ENCODE results near the gene ZNF219.
"Not testable (repeated sequence)": the region's sequence is repeated elsewhere in the genome, so short reads cannot be mapped to it uniquely, and the experiment has no call there.

The ZNF219 gene

GRCh38 chr14:21043974-21044618 lies 54.4 kb downstream of the ZNF219 start:
- TF ChIP-seq ZNF274 (IDR thresholded peaks at IDR 0.05; ENCODE audit: low read depth, low read length) = no peak

GRCh38 chr14:21043387-21043973 lies 55.0 kb downstream of the ZNF219 start:
- TF ChIP-seq ZNF274 (IDR thresholded peaks at IDR 0.05; ENCODE audit: low read depth, low read length) = no peak
- no peak overlapping the region for H3K4me3 ChIP-seq (ENCODE audit: low read length)

More at GRCh38 chr14:21043974-21044618, 54.4 kb downstream of the ZNF219 start:
- no peak overlapping the region for H3K4me3 ChIP-seq (ENCODE audit: low read length)

- TF ChIP-seq ZNF274 (IDR thresholded peaks at IDR 0.05; ENCODE audit: low read depth, low read length) = no peak
Observed at GRCh38 chr14:21042918-21043317, 55.5 kb downstream of the ZNF219 start.

GRCh38 chr14:21041676-21042433 lies 56.6 kb downstream of the ZNF219 start, which contains the start of gene RNASE7:
TSS of gene RNASE7 (plus strand) at chr14:21042362. CDS start at chr14:21042993, 631 bp downstream.
- no peak for TF ChIP-seq ZNF274 (IDR thresholded peaks at IDR 0.05; ENCODE audit: low read depth, low read length)
- no peak within 1 kb of the TSS for H3K4me3 ChIP-seq (ENCODE audit: low read length)

More at GRCh38 chr14:21042918-21043317, 55.5 kb downstream of the ZNF219 start:
- H3K4me3 ChIP-seq (ENCODE audit: low read length) = no peak overlapping the region

GRCh38 chr14:21040941-21041340 lies 57.5 kb downstream of the ZNF219 start:
- not testable (repeated sequence) for H3K4me3 ChIP-seq (ENCODE audit: low read length)

- no peak for TF ChIP-seq ZNF274 (IDR thresholded peaks at IDR 0.05; ENCODE audit: low read depth, low read length)
- H3K4me3 ChIP-seq (ENCODE audit: low read length) = no peak overlapping the region
Observed at GRCh38 chr14:21040370-21040925, 58.0 kb downstream of the ZNF219 start.

Measured in GM08714 (cell line).